ENCODE data around the gene HOXB2. TPM values are rescaled to one million over a fixed set of nuclear protein-coding genes. Genes with fewer than 3 reads are reported as not detected.

HOXB2 gene
- total RNA-seq, 2 experiments from 2014 or later: not detected

GRCh38 chr17:48589831-48590606 lies 45.1 kb upstream of the HOXB2 start, which contains the start of gene HOXB3:
TSS of gene HOXB3 (minus strand) at chr17:48590241. CDS start at chr17:48552474, 37,767 bp downstream.
- Histone ChIP-seq H3K9me3 (ENCODE audit: low read length) (no peaks in the 10 kb centered on the region), H3K36me3 (ENCODE audit: insufficient read depth, low read length) (no peaks in the 10 kb centered on the region), H3K4me2 (ENCODE audit: low read length) (no peak within 1 kb of the TSS), H3K4me3 (ENCODE audit: low read depth, low read length, poor library complexity, severe bottlenecking) (no peak within 1 kb of the TSS), H3K27ac (ENCODE audit: low read depth, low read length, poor library complexity, severe bottlenecking) (no peak within 1 kb of the TSS), H2AFZ (ENCODE audit: low read length) (no peak within 1 kb of the TSS), H3K9me2 (ENCODE audit: insufficient read depth, low read length) (no peaks in the 10 kb centered on the region), H3K4me1 (ENCODE audit: insufficient read depth, low read length, poor library complexity, severe bottlenecking) (peaks cover 29% of the 10 kb centered on the region), H3K79me2 (ENCODE audit: insufficient read depth, low read depth, low read length) (no peaks in the 10 kb centered on the region), H4K20me1 (ENCODE audit: insufficient read depth, low read length) (no peaks in the 10 kb centered on the region)
- ChIA-PET CTCF (ENCODE audit: unreplicated experiment) (no interaction called here), POLR2A (no interaction called here)
- intact Hi-C loops (cut with micrococcal nuclease; ENCODE audit: unreplicated experiment): loop anchor here (10.0 kb wide), 1 partner anchor 325 kb away; no protein-coding TSS in a partner anchor
- no peak for DNase-seq (ENCODE audit: low spot score)
- no TSS peak for BruUV-seq (replicated peaks)
- TF ChIP-seq CTCF (conservative IDR thresholded peaks at IDR 0.05; ENCODE audit: low read length) (no peak), EZH2phosphoT487 (IDR thresholded peaks at IDR 0.05; ENCODE audit: borderline replicate concordance, low read depth, low read length) (no peak)

- ChIA-PET POLR2A (interaction anchor here (1.0 to 1.6 kb wide), 2 partner anchors 122 to 256 kb away, joined by 3 to 4 read pairs; no protein-coding TSS in a partner anchor), CTCF (ENCODE audit: unreplicated experiment) (interaction anchor here (0.6 kb wide), 1 partner anchor 223 kb away, joined by 4 read pairs; no protein-coding TSS in a partner anchor)
- TF ChIP-seq CTCF (conservative IDR thresholded peaks at IDR 0.05; ENCODE audit: low read length) (no peak), EZH2phosphoT487 (IDR thresholded peaks at IDR 0.05; ENCODE audit: borderline replicate concordance, low read depth, low read length) (no peak; the same call in 1 of the 2 replicates)
- H3K79me2 ChIP-seq (ENCODE audit: insufficient read depth, low read depth, low read length): no peaks in the 10 kb centered on the region
- intact Hi-C loops (cut with micrococcal nuclease; ENCODE audit: unreplicated experiment): no loop called here
- DNase-seq (ENCODE audit: low spot score): no peak
- peaks cover 32% of the 10 kb centered on the region for H3K4me1 ChIP-seq (ENCODE audit: insufficient read depth, low read length, poor library complexity, severe bottlenecking)
- H3K9me2 ChIP-seq (ENCODE audit: insufficient read depth, low read length): no peaks in the 10 kb centered on the region
- no peak overlapping the region for H2AFZ ChIP-seq (ENCODE audit: low read length)
- no peaks in the 10 kb centered on the region for H3K9me3 ChIP-seq (ENCODE audit: low read length)
- H3K4me2 ChIP-seq (ENCODE audit: low read length): no peak overlapping the region
- H3K4me3 ChIP-seq (ENCODE audit: low read depth, low read length, poor library complexity, severe bottlenecking): no peak overlapping the region
- no peaks in the 10 kb centered on the region for H4K20me1 ChIP-seq (ENCODE audit: insufficient read depth, low read length)
- no peak overlapping the region for H3K27ac ChIP-seq (ENCODE audit: low read depth, low read length, poor library complexity, severe bottlenecking)
- no peaks in the 10 kb centered on the region for H3K36me3 ChIP-seq (ENCODE audit: insufficient read depth, low read length)
- no TSS peak for BruUV-seq (replicated peaks)
These were observed 44.3 kb upstream of the HOXB2 start for GRCh38 chr17:48589060-48589830.
